ENCODE measurements around the gene GABRG3. TPM values are rescaled to one million over a fixed set of nuclear protein-coding genes. Genes with fewer than 3 reads are reported as not detected.

The GABRG3 gene
- total and polyA plus RNA-seq, 2 of the 4 experiments (the other 2 are of a cell fraction) = not detected

- no peak overlapping the region for H2AFZ ChIP-seq (replicated peaks; ENCODE audit: low read length, poor library complexity)
- ATAC-seq (ENCODE audit: low read depth) (no peak), DNase-seq (no peak)
- no peaks in the 10 kb centered on the region for H3K36me3 ChIP-seq (ENCODE audit: control insufficient read depth, insufficient read depth, low read length)
- in situ Hi-C loops (cut with MboI; ENCODE audit: low sequenced_read_pairs) = no loop called here
- H3K56ac ChIP-seq (ENCODE audit: extremely low read depth, insufficient read depth, low read length) = no peak overlapping the region
- no peak overlapping the region for H2BK5ac ChIP-seq (ENCODE audit: low read depth, low read length, poor library complexity, severe bottlenecking)
- no peaks in the 10 kb centered on the region for H3K79me1 ChIP-seq (ENCODE audit: low read depth in 1 of 2, low read length in 2 of 2)
- no peak overlapping the region for H2BK15ac ChIP-seq (ENCODE audit: low read depth, low read length)
- no peak overlapping the region for H3K18ac ChIP-seq (ENCODE audit: low read depth, low read length)
- H3K4me2 ChIP-seq (ENCODE audit: low read depth, low read length) = no peak overlapping the region
- H3K23ac ChIP-seq (ENCODE audit: low read depth, low read length) = no peak overlapping the region
- no peak overlapping the region for H4K91ac ChIP-seq (ENCODE audit: insufficient read depth, low read depth, low read length)
- no peak overlapping the region for H2AK5ac ChIP-seq (ENCODE audit: low read depth, low read length)
- H3K4ac ChIP-seq (ENCODE audit: low read depth, low read length) = no peak overlapping the region
- H2BK20ac ChIP-seq (ENCODE audit: low read depth, low read length) = no peak overlapping the region
- CTCF ChIA-PET = no interaction called here
- H3K4me1 ChIP-seq (ENCODE audit: control insufficient read depth, insufficient read depth, low read length) = no peaks in the 10 kb centered on the region
- H4K8ac ChIP-seq (ENCODE audit: low read depth in 2 of 2, low read length in 2 of 2) = no peak overlapping the region
- H3K27me3 ChIP-seq (ENCODE audit: control insufficient read depth, insufficient read depth, low read length) = no peaks in the 10 kb centered on the region
- no peak overlapping the region for H3K9ac ChIP-seq (ENCODE audit: low read depth, low read length)
- no peak overlapping the region for H4K5ac ChIP-seq (ENCODE audit: low read depth, low read length)
- intact Hi-C loops (cut with micrococcal nuclease) = no loop called here
- TF ChIP-seq RAD21 (IDR thresholded peaks at IDR 0.05; ENCODE audit: low read length) (no peak), MAZ (IDR thresholded peaks at IDR 0.05; ENCODE audit: borderline replicate concordance, low read depth, low read length) (no peak), CEBPB (IDR thresholded peaks at IDR 0.05; ENCODE audit: low read depth, low read length) (no peak), POLR2A (IDR thresholded peaks at IDR 0.05; ENCODE audit: low read depth, low read length) (no peak), RFX5 (IDR thresholded peaks at IDR 0.05; ENCODE audit: low read depth, low read length) (no peak), SMC3 (IDR thresholded peaks at IDR 0.05; ENCODE audit: low read depth, low read length) (no peak), CTCF (conservative IDR thresholded peaks at IDR 0.05; ENCODE audit: low read depth, low read length) (no peak), RCOR1 (IDR thresholded peaks at IDR 0.05; ENCODE audit: insufficient replicate concordance, low read length) (no peak)
- peaks cover 24% of the 10 kb centered on the region for H3K9me3 ChIP-seq (ENCODE audit: control insufficient read depth, insufficient read depth, low read length)
- H2BK120ac ChIP-seq (ENCODE audit: low read depth, low read length) = no peak overlapping the region
- H2AK9ac ChIP-seq (replicated peaks; ENCODE audit: low read depth, low read length, poor library complexity) = no peak overlapping the region
- no peak overlapping the region for H3K27ac ChIP-seq (ENCODE audit: insufficient read depth, low read length)
- H3K9me1 ChIP-seq (ENCODE audit: insufficient read depth, low read length) = no peaks in the 10 kb centered on the region
- POLR2A ChIA-PET (ENCODE audit: unreplicated experiment) = no interaction called here
- H4K20me1 ChIP-seq (ENCODE audit: insufficient read depth, low read length) = no peaks in the 10 kb centered on the region
- H3K14ac ChIP-seq (replicated peaks; ENCODE audit: low read depth, low read length) = no peak overlapping the region
- no TSS peak for BruUV-seq (replicated peaks)
- WGBS, 2 experiments (ENCODE audit: extremely low coverage in 2 of 2, insufficient read length in 1 of 2) = 60% methylated on average over 1 of the region's 6 CpGs; no CpG with 5 or more reads in 1 of the 2 experiments
- H3K4me3 ChIP-seq (ENCODE audit: insufficient read depth, low read depth, low read length) = no peak overlapping the region
- dilution Hi-C loops (cut with HindIII; ENCODE audit: low sequenced_read_pairs, unreplicated experiment) = no loop called here
Observed at GRCh38 chr15:27550635-27551034, 579.7 kb downstream of the GABRG3 start.

Data from IMR-90 (cell line).